Body of pancreas (tissue), 4 donors: Measurements from ENCODE around the gene ZNF169.

Experiments
- CTCF ChIP-seq, 7 experiments: fragments of 450-650 bp in 4 of 7; fragments of 200-600 bp in 3 of 7; sonication (generic) in 3 of 7; IDR thresholded peaks; one replicate each; pipeline ENCODE4 v1.5.1; 2016 to 2019; ENCODE audit warnings: antibody characterized with exemption in 7 of 7
- POLR2A ChIP-seq, 3 donors: fragments of 450-650 bp; IDR thresholded peaks; one replicate each; pipeline ENCODE4 v1.6.1; 2016; ENCODE audit warnings: antibody characterized with exemption in 3 of 3, mild to moderate bottlenecking in 2 of 3

GRCh38 chr9:94222870-94223269 lies 36.2 kb upstream of the ZNF169 start:
- TF ChIP-seq CTCF (IDR thresholded peaks at IDR 0.05), result no peak
- no peak for TF ChIP-seq POLR2A (IDR thresholded peaks at IDR 0.05)
